HS-5 (cell line): ENCODE data around the gene NEURL2.

ENCODE experiments used
- DNase-seq: peaks from one replicate; pipeline ENCODE4 v3.0.0-alpha.2; 2012; ENCODE audit warnings: low read depth

NEURL2 gene

GRCh38 chr20:45872626-45873025 is 18.4 kb downstream of the NEURL2 start:
- no peak for DNase-seq

- DNase-seq = peak; percentile 75
These were observed 23.2 kb downstream of the NEURL2 start for GRCh38 chr20:45867819-45868176.

DNA sequence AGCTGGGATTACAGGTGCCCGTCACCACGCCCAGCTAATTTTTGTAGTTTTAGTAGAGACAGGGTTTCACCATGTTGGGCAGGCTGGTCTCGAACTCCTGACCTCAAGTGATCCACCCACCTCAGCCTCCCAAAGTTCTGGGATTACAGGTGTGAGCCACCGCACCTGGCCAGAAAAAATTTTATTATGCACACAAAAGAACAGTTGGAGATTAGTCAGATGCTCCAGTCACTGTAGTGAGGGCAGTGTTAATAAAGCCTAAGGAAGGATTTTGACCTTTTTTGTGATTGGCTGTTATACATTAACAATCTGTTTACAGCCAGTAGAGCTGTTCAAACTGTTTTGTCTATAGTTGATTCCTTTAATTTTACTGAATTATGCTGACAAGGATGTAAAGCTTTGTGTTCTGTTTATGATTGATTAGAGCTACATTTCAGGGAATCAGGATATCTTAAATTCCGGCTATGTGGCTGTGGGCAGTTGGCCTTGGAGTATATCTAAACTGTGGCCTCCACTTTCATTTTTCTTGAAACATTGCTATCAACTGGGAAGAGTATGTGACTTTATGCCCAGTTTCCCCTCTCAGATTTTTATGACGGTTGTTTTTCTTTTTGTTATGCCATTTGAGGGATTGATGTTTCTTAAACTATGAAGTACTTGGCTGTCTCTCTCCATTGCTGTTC is 23.7 kb downstream of the NEURL2 start:
- DNase-seq = no peak

GRCh38 chr20:45866454-45866853 is 24.6 kb downstream of the NEURL2 start:
- no peak for DNase-seq

DNA sequence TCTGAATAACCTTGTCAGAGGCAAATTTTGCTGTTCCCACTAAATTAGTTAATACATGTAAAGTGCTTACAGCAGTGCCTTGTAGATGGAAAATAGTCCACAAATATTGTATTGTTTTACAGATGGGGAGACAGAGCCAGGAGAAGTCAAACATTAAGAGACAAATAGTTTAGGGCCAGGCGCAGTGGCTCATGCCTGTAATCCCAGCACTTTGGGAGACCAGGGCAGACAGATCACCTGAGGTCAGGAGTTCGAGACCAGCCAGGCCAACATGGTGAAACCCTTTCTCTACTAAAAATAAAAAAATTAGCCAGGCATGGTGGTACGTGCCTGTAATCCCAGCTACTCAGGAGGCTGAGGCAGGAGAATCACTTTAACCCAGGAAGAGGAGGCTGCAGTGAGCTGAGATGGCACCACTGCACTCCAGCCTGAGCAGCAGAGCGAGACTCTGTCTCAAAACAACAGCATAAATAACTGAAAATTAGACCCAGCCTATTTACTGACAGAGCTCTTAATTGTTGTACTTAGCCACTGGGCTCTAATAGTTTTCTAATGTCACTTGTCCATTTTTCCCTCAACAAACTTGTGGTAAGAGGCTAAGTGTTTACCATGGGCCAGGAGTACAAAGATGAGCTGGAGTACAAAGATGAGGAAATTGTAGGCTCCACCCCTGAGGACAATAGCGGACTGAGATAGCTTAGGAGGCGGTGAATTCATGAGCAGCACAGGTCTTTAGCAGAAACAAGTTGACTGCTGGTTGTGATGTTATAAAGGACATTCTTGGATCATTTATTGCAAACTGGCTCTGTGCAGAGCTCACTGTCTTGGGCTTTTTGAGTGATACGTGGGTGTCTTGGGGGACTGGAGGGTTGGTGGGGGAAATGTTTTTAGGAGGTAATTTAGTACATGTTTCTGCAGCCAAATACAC is 27.2 kb downstream of the NEURL2 start:
- no peak for DNase-seq

DNA sequence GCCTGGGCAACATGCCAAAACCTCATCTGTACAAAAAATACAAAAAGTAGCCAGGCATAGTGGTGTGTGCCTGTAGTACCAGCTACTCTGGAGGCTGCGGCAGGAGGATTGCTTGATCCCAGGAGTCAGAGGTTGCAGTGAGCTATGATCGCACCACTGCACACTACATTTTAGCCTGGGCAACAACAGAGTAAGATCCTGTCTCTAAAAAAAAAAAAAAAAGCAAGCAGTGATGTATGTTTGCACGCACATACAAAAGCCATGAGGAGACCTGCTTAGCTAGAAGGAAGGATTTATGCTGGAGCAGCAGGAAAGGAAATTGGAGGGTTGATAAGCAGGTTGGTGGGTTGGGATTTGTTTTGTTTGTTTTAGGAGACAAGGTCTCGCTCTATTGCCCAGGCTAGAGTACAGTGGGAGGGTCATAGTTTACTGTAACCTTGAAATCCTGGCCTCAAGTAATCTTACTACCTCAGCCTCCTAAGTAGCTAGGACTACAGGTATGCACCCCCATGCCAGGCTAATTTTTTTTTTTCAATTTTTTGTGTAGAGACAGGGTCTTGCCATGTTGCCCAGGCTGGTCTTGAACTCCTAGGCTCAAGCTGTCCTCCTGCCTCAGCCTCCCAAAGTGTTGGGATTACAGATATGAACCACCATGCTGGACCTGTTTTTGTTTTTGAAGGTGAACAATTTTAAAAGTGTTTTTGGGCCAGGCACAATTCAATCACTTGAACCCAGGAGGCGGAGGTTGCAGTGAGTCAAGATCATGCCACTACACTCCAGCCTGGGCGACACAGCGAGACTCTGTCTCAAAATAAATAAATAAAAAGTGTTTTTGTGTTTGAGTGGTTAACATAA is 29.6 kb downstream of the NEURL2 start:
- DNase-seq = no peak

GRCh38 chr20:45860560-45861220 is 30.3 kb downstream of the NEURL2 start:
- no peak for DNase-seq

DNA sequence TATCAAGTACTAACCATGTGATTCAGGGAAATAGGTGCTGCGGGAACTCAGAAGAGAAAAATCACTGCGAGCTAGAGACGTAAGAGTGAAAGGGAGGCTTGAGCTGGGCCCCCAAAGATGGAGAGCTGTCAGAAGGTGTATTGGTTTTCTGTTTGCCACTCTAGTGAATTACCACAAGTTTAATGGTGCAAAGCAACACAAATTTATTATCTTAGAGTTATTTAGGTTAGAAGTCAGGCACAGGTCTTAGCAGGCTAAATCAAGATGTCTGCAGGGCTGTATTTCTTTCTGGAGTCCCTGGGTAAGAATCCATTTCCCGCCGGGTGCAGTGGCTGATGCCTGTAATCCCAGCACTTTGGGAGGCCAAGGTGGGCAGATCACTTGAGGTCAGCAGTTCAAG is 31.1 kb downstream of the NEURL2 start:
- no peak for DNase-seq

- no peak for DNase-seq
These were observed 33.2 kb downstream of the NEURL2 start for GRCh38 chr20:45857882-45858216.

DNA sequence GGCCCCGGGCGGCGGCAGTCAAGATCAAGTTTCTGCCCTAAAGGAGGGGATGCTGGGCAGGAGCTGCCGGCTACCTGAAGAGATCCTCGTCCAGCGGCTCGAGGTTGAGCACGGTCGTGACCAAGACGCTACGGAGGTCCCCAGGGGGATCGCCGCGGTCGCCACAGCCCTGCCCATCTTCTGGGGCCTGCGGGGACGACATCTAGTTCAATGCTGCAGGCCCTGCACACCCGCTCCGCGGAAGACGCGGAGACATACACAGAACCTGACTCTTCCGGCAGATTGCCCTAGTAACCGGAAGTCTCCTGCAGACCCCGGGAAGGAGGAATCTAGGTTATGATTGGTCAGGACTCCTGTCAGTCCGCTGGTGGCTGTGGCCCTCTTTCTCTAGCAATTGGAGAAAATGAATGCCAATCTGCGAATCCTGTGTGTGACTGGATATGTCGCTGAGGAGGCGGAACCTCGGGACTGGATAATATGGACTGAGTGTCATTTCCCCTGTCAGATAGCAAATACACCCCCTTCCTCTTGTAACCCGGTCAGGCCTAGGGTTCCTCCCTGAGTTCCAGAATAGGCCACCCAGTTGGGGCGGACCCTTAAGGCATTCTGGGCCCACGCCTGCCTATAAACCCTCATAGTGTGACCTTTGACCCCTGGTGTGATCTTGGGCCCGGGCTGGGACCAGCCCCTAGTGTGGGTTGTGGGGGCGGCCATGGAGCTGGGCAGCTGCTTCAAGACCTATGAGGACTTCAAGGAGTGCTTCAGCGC is 33.7 kb downstream of the NEURL2 start, which contains the start of the genes ACOT8 and ZSWIM3:
Gene ACOT8 (minus strand): TSS at position 279 of the 768 bp plus-strand sequence. CDS start 77 bp downstream, at position 202.
Gene ZSWIM3 (plus strand): TSS at position 501 of the 768 bp plus-strand sequence. CDS start 212 bp downstream, at position 713.
- DNase-seq = peak; percentile 100

DNA sequence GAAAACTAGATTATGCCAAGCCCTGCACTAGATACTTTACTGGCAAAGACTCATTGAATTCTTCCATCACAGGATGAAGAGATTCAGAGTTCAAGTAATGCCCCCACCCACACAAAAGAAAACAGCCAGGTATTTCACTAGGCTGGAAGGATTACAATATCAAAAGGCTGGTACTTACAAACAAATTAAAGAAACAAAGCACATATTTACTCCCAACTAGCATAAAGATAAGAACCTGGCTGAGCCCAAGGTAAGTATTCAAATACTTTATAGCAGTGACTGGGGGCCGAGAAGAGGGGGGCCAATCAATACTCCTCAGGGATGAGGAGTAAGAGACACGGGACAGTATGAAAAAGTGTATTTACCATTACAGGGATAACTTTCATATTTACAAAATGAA is 37.5 kb downstream of the NEURL2 start:
- DNase-seq = no peak

- DNase-seq = no peak
These were observed 38.7 kb downstream of the NEURL2 start for GRCh38 chr20:45852326-45852725.

DNA sequence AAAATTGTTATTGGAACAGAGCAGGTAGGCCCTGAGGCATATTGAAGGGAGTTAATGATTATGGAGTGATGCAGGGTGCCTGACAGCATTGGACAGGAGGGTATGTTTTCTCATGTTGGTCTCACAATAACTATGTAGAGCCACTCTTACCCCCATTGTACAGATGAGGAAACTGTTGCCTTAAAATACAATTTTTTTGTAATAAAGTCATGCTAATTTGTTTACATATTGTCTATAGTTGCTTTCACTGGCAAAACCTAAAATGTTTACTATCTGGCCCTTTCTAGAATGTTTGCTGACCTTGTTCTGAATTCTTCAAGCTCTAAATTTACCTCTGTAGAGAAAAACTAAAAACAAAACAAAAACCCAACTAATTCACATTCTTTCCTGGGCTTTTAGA is 39.5 kb downstream of the NEURL2 start:
- no peak for DNase-seq

DNA sequence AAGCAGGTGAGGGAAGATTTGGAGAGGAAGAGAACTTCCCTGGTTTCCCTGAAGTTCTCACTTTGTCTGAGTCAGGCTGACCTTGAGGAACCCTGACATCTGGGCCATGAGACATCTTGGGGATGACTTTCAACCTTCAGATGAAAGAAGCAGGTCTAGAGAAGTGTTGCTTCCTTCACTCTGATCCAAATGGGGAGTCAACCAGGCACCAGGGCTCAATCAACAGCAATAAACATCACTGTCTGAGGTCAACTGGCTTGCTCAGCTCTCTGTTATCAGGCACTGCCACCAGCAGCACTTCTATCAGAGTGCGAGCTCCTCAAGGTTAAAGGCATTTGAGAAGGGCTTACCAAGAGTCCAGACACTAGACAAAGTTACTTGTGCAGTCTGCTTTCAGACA is 40.1 kb downstream of the NEURL2 start:
- DNase-seq = no peak

DNA sequence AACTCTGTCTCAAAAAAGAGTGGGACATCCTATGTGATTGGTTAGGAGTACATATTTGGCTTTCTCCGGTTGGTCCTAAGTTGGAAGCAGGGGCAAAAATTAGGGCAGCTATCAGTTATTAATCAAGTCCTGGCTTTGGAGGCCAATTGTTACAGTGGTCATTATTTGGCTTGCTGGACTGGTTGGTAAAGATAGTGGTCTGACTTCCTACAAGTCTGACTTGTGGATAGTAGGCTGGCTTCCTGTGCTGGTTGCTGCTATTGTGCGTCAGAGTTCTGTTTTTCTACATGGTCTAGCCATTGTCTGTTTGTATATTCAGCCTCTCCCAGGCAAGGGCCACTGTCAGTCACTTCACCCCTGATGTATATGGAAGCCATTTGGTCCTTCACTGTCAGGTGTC is 40.8 kb downstream of the NEURL2 start:
- DNase-seq = no peak

GRCh38 chr20:45848969-45849582 is 41.9 kb downstream of the NEURL2 start:
- no peak for DNase-seq

DNA sequence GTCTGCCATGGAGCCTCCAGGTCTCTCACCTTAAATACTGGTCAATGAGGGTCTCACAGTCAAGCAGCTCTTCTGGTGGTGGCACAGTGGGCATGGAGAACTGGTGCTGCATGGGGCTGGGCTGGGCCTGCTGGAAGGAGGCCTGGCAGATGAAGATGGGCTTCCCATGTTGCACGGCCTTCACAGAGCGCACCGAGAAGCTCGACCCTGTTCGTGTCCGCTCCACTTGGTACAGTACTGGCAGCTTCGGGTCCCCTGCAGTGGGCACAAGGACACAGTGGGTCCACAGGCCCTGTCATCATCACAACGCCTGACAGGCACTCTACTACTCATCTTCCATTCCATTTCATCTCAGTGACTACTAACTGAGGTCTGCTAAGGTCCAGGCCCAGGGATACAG is 42.6 kb downstream of the NEURL2 start:
- no peak for DNase-seq

GRCh38 chr20:45845452-45845851 is 45.6 kb downstream of the NEURL2 start:
- DNase-seq = no peak

GRCh38 chr20:45843506-45843905 is 47.5 kb downstream of the NEURL2 start:
- no peak for DNase-seq

DNA sequence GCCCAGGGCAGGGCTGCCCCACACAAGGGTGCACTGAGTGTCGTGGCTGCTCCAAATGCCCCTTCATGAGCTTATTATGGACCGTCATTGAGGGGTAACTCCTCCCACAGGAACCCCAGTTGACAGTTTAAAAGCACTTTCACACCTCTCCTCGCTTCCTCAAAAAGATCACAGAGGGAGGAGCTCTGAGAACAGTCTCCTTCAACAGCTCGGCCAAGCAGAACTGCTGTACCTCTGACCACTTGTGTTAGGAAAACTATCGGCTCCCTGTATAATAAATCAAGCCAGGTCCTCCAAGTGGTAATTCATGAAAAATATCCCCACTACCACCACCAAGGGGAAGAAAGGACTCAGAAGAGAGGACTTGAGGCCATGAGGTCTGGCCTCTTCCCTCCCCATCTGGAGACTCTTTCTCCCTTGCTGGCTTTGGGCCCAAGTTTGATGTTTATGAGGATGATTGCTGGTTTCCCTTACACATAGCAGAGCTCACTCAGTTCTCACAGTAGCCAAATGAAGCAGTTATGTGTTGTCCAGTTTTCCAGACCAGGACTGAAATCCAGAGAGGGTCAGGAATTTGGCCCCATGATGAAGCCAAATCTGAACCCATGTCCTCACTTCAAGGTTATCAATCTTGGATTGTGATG is 48.7 kb downstream of the NEURL2 start:
- DNase-seq = no peak
